ENCODE measurements around the gene OR8B2.

- TF ChIP-seq CTCF (IDR thresholded peaks at IDR 0.05): no peak
- no peak for TF ChIP-seq ZFX (IDR thresholded peaks at IDR 0.05; ENCODE audit: borderline replicate concordance)
Observed at GRCh38 chr11:124339396-124340141, 44.7 kb downstream of the OR8B2 start.

Measured in 22Rv1 (cell line).